ENCODE measurements around the gene ZDHHC8. TPM values are rescaled to one million over a fixed set of nuclear protein-coding genes. Genes with fewer than 3 reads are reported as not detected.
A peak's percentile ranks its signal among the peaks of the same experiment; 100 is the strongest.

Gene ZDHHC8
- total and polyA plus RNA-seq, 8 donors: 20.0 to 51.8 (median 27.8) TPM

- Histone ChIP-seq H3K9me3 (no peaks in the 10 kb centered on the region), H3K36me3 (peaks cover 0 to 61% (median 40%) of the 10 kb centered on the region in 3 donors), H3K4me3 (no peak overlapping the region), H3K4me1 (no peaks in the 10 kb centered on the region), H3K27me3 (no peaks in the 10 kb centered on the region), H3K27ac (no peak overlapping the region)
- 93 to 95% methylated on average over 7 of the region's 7 CpGs for WGBS, 2 donors
- ATAC-seq (no peak), DNase-seq (peak in 2 of 6 donors; percentile 4 to 25), FAIRE-seq (no peak)
- intact Hi-C loops (cut with DNase I): no loop called here
- no peak for TF ChIP-seq CTCF (IDR thresholded peaks at IDR 0.05)
These were observed 26.0 kb upstream of the ZDHHC8 start for GRCh38 chr22:20105456-20106204.

- intact Hi-C loops (cut with DNase I): no loop called here
- no peak for FAIRE-seq
- H3K27ac ChIP-seq: no peak overlapping the region
These were observed 25.3 kb upstream of the ZDHHC8 start for GRCh38 chr22:20106205-20106848.

GRCh38 chr22:20106849-20107237 lies 24.8 kb upstream of the ZDHHC8 start:
- intact Hi-C loops (cut with DNase I): no loop called here
- Histone ChIP-seq H3K9me3 (no peaks in the 10 kb centered on the region), H3K4me1 (peaks cover 0 to 5% (median 1%) of the 10 kb centered on the region in 3 donors), H3K36me3 (peaks cover 0 to 56% (median 40%) of the 10 kb centered on the region in 3 donors), H3K27me3 (no peaks in the 10 kb centered on the region), H3K27ac (no peak overlapping the region), H3K4me3 (no peak overlapping the region)
- TF ChIP-seq CTCF (IDR thresholded peaks at IDR 0.05): no peak
- ATAC-seq (no peak), FAIRE-seq (no peak), DNase-seq (peak in 2 of 6 donors; percentile 21 to 56)
- WGBS, 2 donors: 93 to 94% methylated on average over 10 of the region's 10 CpGs

More at GRCh38 chr22:20106205-20106848, 25.3 kb upstream of the ZDHHC8 start:
- H3K27me3 ChIP-seq: no peaks in the 10 kb centered on the region
- H3K36me3 ChIP-seq: peaks cover 0 to 56% (median 40%) of the 10 kb centered on the region in 3 donors
- H3K9me3 ChIP-seq: no peaks in the 10 kb centered on the region
- peak in 2 of 6 donors; percentile 20 to 24 for DNase-seq
- no peak for ATAC-seq
- H3K4me3 ChIP-seq: no peak overlapping the region
- 87 to 88% methylated on average over 19 to 20 of the region's 20 CpGs for WGBS, 2 donors
- TF ChIP-seq CTCF (IDR thresholded peaks at IDR 0.05): no peak
- peaks cover 0 to 4% (median 0%) of the 10 kb centered on the region in 3 donors for H3K4me1 ChIP-seq

- ATAC-seq (no peak), DNase-seq (peak in 2 of 6 donors; percentile 20 to 38), FAIRE-seq (no peak)
- no peak for TF ChIP-seq CTCF (IDR thresholded peaks at IDR 0.05)
- Histone ChIP-seq H3K9me3 (no peaks in the 10 kb centered on the region), H3K36me3 (peaks cover 0 to 56% (median 40%) of the 10 kb centered on the region in 3 donors), H3K4me1 (peaks cover 4 to 11% (median 8%) of the 10 kb centered on the region in 3 donors), H3K27ac (no peak overlapping the region), H3K27me3 (no peaks in the 10 kb centered on the region), H3K4me3 (no peak overlapping the region)
- intact Hi-C loops (cut with DNase I): no loop called here
- 89 to 95% methylated on average over 7 of the region's 7 CpGs for WGBS, 2 donors
These were observed 24.1 kb upstream of the ZDHHC8 start for GRCh38 chr22:20107471-20107901.

Measured in pancreas (tissue), 10 donors.